Smooth muscle cell (in vitro differentiated cells): ENCODE data around the gene STRN. TPM values are rescaled to one million over a fixed set of nuclear protein-coding genes. Genes with fewer than 3 reads are reported as not detected.
A peak's percentile ranks its signal among the peaks of the same experiment; 100 is the strongest.
"Not testable (repeated sequence)": the region's sequence is repeated elsewhere in the genome, so short reads cannot be mapped to it uniquely, and the experiment has no call there.

ENCODE experiments used
- DNase-seq: peaks from one replicate; lab custom pipeline; 2025; ENCODE audit not compliant: unreplicated experiment; lab: John Stamatoyannopoulos, UW
- H2AFZ ChIP-seq: fragments of 200-600 bp; sonication (generic); 2 replicates; pipeline ENCODE4 v1.6.0; 2016; ENCODE audit warnings: antibody characterized with exemption, low read depth, mild to moderate bottlenecking
- H3F3A ChIP-seq: fragments of 200-600 bp; sonication (generic); 2 replicates; pipeline ENCODE4 v1.6.0; 2017; ENCODE audit warnings: antibody characterized with exemption, low read depth
- H3K27ac ChIP-seq: fragments of 200-600 bp; sonication (generic); 2 replicates; pipeline ENCODE4 v1.5.1; 2016; ENCODE audit warnings: low read depth, mild to moderate bottlenecking
- H3K27me3 ChIP-seq: fragments of 200-600 bp; sonication (generic); 2 replicates; pipeline ENCODE4 v1.6.1; 2016; ENCODE audit warnings: low read depth, mild to moderate bottlenecking
- H3K36me3 ChIP-seq: fragments of 200-600 bp; sonication (generic); 2 replicates; pipeline ENCODE4 v1.5.1; 2016; ENCODE audit warnings: low read depth
- H3K4me1 ChIP-seq: fragments of 200-600 bp; sonication (generic); 2 replicates; pipeline ENCODE4 v1.5.1; 2016; ENCODE audit warnings: low read depth
- H3K4me2 ChIP-seq: fragments of 200-600 bp; sonication (generic); 2 replicates; pipeline ENCODE4 v1.6.0; 2016; ENCODE audit warnings: mild to moderate bottlenecking
- H3K4me3 ChIP-seq: fragments of 200-600 bp; sonication (generic); 2 replicates; pipeline ENCODE4 v1.5.1; 2016; ENCODE audit warnings: mild to moderate bottlenecking
- H3K79me2 ChIP-seq: fragments of 200-600 bp; sonication (generic); 2 replicates; pipeline ENCODE4 v1.6.0; 2016; ENCODE audit warnings: low read depth, mild to moderate bottlenecking
- H3K9ac ChIP-seq: fragments of 200-600 bp; sonication (generic); 2 replicates; pipeline ENCODE4 v1.6.0; 2016; ENCODE audit warnings: low read depth
- H3K9me3 ChIP-seq: fragments of 200-600 bp; sonication (generic); replicated peaks from 2 replicates; pipeline ENCODE4 v1.5.1; 2016; ENCODE audit warnings: low read depth
- H4K20me1 ChIP-seq: fragments of 200-600 bp; sonication (generic); 2 replicates; pipeline ENCODE4 v1.6.0; 2016; ENCODE audit warnings: low read depth
- CTCF ChIP-seq: fragments of 200-600 bp; sonication (generic); IDR thresholded peaks from 2 replicates; pipeline ENCODE4 v1.5.1; 2017; ENCODE audit warnings: borderline replicate concordance, mild to moderate bottlenecking, antibody characterized with exemption; ENCODE audit not compliant: insufficient read depth, poor library complexity, severe bottlenecking
- WGBS: methylation state at CpG from one replicate; pipeline ENCODE4 v1.1.7; 2016; ENCODE audit warnings: low lambda C conversion rate; 5-methylcytosine and 5-hydroxymethylcytosine counted together
- polyA plus RNA-seq: library from polyadenylated mRNA; unstranded; fragments of >200 nt; fragmentation: Nextera tagmentation; extraction: Ambion mirVana; gene quantifications from 2 replicates; pipeline ENCODE4 v1.2.1, GENCODE V29; 2016
- total RNA-seq: library from RNA; depleted of rRNA; stranded (reverse); fragments of >200 nt; gene quantifications from 2 replicates; pipeline ENCODE4 v1.2.3, GENCODE V29; 2014

Gene STRN
- total and polyA plus RNA-seq, 2 experiments from 2014 or later, result 4.6 to 19.6 TPM

GRCh38 chr2:37005118-37005868 lies 39.0 kb upstream of the STRN start:
- no peaks in the 10 kb centered on the region for H3F3A ChIP-seq
- H3K27ac ChIP-seq, result no peak overlapping the region
- H4K20me1 ChIP-seq, result no peaks in the 10 kb centered on the region
- no peaks in the 10 kb centered on the region for H3K4me1 ChIP-seq
- WGBS, result 58% methylated on average over 8 of the region's 8 CpGs
- no peak overlapping the region for H3K9ac ChIP-seq
- no peaks in the 10 kb centered on the region for H3K27me3 ChIP-seq
- H3K4me3 ChIP-seq, result no peak overlapping the region
- peaks cover 19% of the 10 kb centered on the region for H3K36me3 ChIP-seq
- H3K79me2 ChIP-seq, result no peaks in the 10 kb centered on the region
- H2AFZ ChIP-seq, result no peak overlapping the region
- no peaks in the 10 kb centered on the region for H3K9me3 ChIP-seq
- no peak overlapping the region for H3K4me2 ChIP-seq
- TF ChIP-seq CTCF, result peak; percentile 36
- DNase-seq, result no peak

GRCh38 chr2:37000988-37001556 lies 34.7 kb upstream of the STRN start:
- TF ChIP-seq CTCF, result no peak
- WGBS, result 88% methylated on average over 2 of the region's 2 CpGs

DNA sequence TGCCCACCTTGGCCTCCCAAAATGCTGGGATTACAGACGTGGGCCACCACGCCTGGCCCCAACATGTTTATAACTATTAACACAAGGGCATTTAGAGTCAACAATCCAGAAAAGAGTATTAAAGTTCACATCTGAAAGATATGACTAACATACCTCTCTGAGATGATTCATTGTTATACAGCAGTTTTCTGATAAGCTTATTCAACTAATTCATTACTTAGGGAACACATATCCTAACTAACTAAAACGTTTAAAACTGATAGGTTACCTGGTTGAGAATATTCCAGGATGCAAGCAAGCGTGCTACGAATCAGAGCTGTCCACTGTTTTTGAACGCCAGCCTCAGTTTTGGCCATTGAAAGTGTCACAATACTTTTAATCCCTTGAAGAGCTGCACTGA lies 34.0 kb upstream of the STRN start:
- Histone ChIP-seq H3K79me2 (no peaks in the 10 kb centered on the region), H3K4me1 (no peaks in the 10 kb centered on the region), H3K36me3 (peaks cover 24% of the 10 kb centered on the region), H3K27me3 (no peaks in the 10 kb centered on the region), H4K20me1 (no peaks in the 10 kb centered on the region), H3K4me2 (no peak overlapping the region), H3K4me3 (no peak overlapping the region), H3K27ac (no peak overlapping the region), H3K9me3 (no peaks in the 10 kb centered on the region), H2AFZ (no peak overlapping the region), H3F3A (no peaks in the 10 kb centered on the region), H3K9ac (no peak overlapping the region)
- WGBS, result 92% methylated on average over 6 of the region's 6 CpGs
- DNase-seq, result no peak
- no peak for TF ChIP-seq CTCF

More at GRCh38 chr2:37000988-37001556, 34.7 kb upstream of the STRN start:
- no peak overlapping the region for H3K4me3 ChIP-seq
- H3K9ac ChIP-seq, result no peak overlapping the region
- peaks cover 24% of the 10 kb centered on the region for H3K36me3 ChIP-seq
- no peak for DNase-seq
- no peaks in the 10 kb centered on the region for H3K9me3 ChIP-seq
- H4K20me1 ChIP-seq, result no peaks in the 10 kb centered on the region
- H3K4me2 ChIP-seq, result no peak overlapping the region
- no peak overlapping the region for H3K27ac ChIP-seq
- H3K27me3 ChIP-seq, result no peaks in the 10 kb centered on the region
- H2AFZ ChIP-seq, result no peak overlapping the region
- H3F3A ChIP-seq, result no peaks in the 10 kb centered on the region
- no peaks in the 10 kb centered on the region for H3K4me1 ChIP-seq
- H3K79me2 ChIP-seq, result no peaks in the 10 kb centered on the region

- DNase-seq, H3K4me3 ChIP-seq, H3K9me3 ChIP-seq, H3K79me2 ChIP-seq, H3K27ac ChIP-seq, H3K4me1 ChIP-seq, H3K9ac ChIP-seq, H4K20me1 ChIP-seq, H2AFZ ChIP-seq, H3K4me2 ChIP-seq, H3F3A ChIP-seq, H3K27me3 ChIP-seq: not testable (repeated sequence)
- WGBS, result over 99% methylated on average over 9 of the region's 9 CpGs
- H3K36me3 ChIP-seq, result peaks cover 24% of the 10 kb centered on the region
These were observed 33.1 kb upstream of the STRN start for GRCh38 chr2:36999416-36999815.
